Measurements from ENCODE around the gene GLI1.

- TF ChIP-seq CTCF (conservative IDR thresholded peaks at IDR 0.05 in 1 of 2, IDR thresholded peaks at IDR 0.05 in 1 of 2; ENCODE audit: low read depth in 1 of 2, low read length in 2 of 2) (no peak), EZH2 (IDR thresholded peaks at IDR 0.05; ENCODE audit: low read length, missing control alignments) (no peak)
Measured at GRCh38 chr12:57428965-57429364, 30.6 kb upstream of the GLI1 start.

All from fibroblast of lung (primary cell).